Heart left ventricle (tissue), 11 donors: ENCODE results near the gene PLCB2. TPM values are rescaled to one million over a fixed set of nuclear protein-coding genes. Genes with fewer than 3 reads are reported as not detected.

Experiments used
- polyA plus RNA-seq, 2 donors: library from polyadenylated mRNA; stranded (reverse); fragments of 200-250 nt; gene quantifications; one replicate each; pipeline ENCODE4 v1.2.3, GENCODE V29; 2013
- total RNA-seq, 9 donors: library from RNA; depleted of rRNA in 2 of 9; stranded (reverse); fragments of >200 nt in 2 of 9; fragmentation: NEBNext Ultra II Directional in 3 of 9; extraction: Animal tissue kit (Norgen Biotek cat#: 25700) in 3 of 9; gene quantifications; one replicate each; pipeline versions ENCODE4 v1.1.0 to v1.2.4, GENCODE V29; 2016 to 2023
- donor health status: ischemic (EF 13 %, LVEDD 7.1; RV severe dilation, severe dysfunction).
- donor health status: healthy with polysubstance abuse.
- donor health status: DM: no; HTN: yes; CAD: no.
- donor health status: DM: no; HTN: no; CAD: no.
- donor health status: ischemic (EF 25% LVEDD 5.7; RV mildly dilated, moderate dysfunction).
- donor health status: healthy.
- donor health status: DM: yes; HTN: yes; CAD: no.
- donor health status: PGD.
- donor health status: nonischemic (EF 23%, LVEDD 6.1; RV moderate dilation, normal function).

PLCB2 gene
- total and polyA plus RNA-seq, 11 donors: 1.6 to 46.2 (median 4.8) TPM

Other genes starting within 250 kb of the PLCB2 start
- 10 to 100 TPM in 2 of 9 donors, 1 to 10 TPM in 7; 1.2 to 12.9 (median 3.5) TPM for gene BMF, start 199.1 kb downstream of the PLCB2 start, total RNA-seq
- 1 to 10 TPM; 2.5 to 2.9 TPM for gene BMF, start 199.1 kb downstream of the PLCB2 start, polyA plus RNA-seq
- gene BUB1B, start 146.9 kb downstream of the PLCB2 start, total RNA-seq: 1 to 10 TPM in 4 of 9 donors, under 1 TPM in 4, not detected in 1; 0.46 to 6.4 (median 1.2) TPM
- gene BUB1B, start 146.9 kb downstream of the PLCB2 start, polyA plus RNA-seq: under 1 TPM; 0.11 to 0.14 TPM
- 10 to 100 TPM in 2 of 9 donors, 1 to 10 TPM in 7; 5.0 to 17.4 (median 8.0) TPM for gene PAK6, start 68.9 kb downstream of the PLCB2 start, total RNA-seq
- 1 to 10 TPM in 1 of 2 donors, under 1 TPM in 1; 0.93 to 3.8 TPM for gene PAK6, start 68.9 kb downstream of the PLCB2 start, polyA plus RNA-seq
- under 1 TPM in 5 of 9 donors, not detected in 4; 0.27 to 0.57 (median 0.45) TPM for gene ANKRD63, start 24.9 kb downstream of the PLCB2 start, total RNA-seq
- not detected for gene ANKRD63, start 24.9 kb downstream of the PLCB2 start, polyA plus RNA-seq
- 10 to 100 TPM; 28.6 to 92.7 (median 40.1) TPM for gene INAFM2, start 15.8 kb upstream of the PLCB2 start, total RNA-seq
- gene INAFM2, start 15.8 kb upstream of the PLCB2 start, polyA plus RNA-seq: 10 to 100 TPM; 27.9 to 34.8 TPM
- 100 to 1,000 TPM in 7 of 9 donors, 10 to 100 TPM in 2; 54.1 to 165 (median 119) TPM for gene CCDC9B, start 33.0 kb upstream of the PLCB2 start, total RNA-seq
- gene CCDC9B, start 33.0 kb upstream of the PLCB2 start, polyA plus RNA-seq: 100 to 1,000 TPM in 1 of 2 donors, 10 to 100 TPM in 1; 38.0 to 121 TPM
- not detected for gene PHGR1, start 43.1 kb upstream of the PLCB2 start, total RNA-seq
- gene PHGR1, start 43.1 kb upstream of the PLCB2 start, polyA plus RNA-seq: 1 to 10 TPM in 1 of 2 donors, under 1 TPM in 1; 0.71 to 1.4 TPM
- 1 to 10 TPM in 2 of 9 donors, under 1 TPM in 7; 0.13 to 1.1 (median 0.40) TPM for gene DISP2, start 50.3 kb upstream of the PLCB2 start, total RNA-seq
- 1 to 10 TPM in 1 of 2 donors, under 1 TPM in 1; 0.10 to 1.8 TPM for gene DISP2, start 50.3 kb upstream of the PLCB2 start, polyA plus RNA-seq
- gene KNSTRN, start 74.8 kb upstream of the PLCB2 start, total RNA-seq: 10 to 100 TPM in 4 of 9 donors, 1 to 10 TPM in 5; 8.9 to 20.1 (median 9.9) TPM
- gene KNSTRN, start 74.8 kb upstream of the PLCB2 start, polyA plus RNA-seq: 10 to 100 TPM in 1 of 2 donors, 1 to 10 TPM in 1; 8.0 to 16.7 TPM
- 100 to 1,000 TPM in 4 of 9 donors, 10 to 100 TPM in 5; 72.1 to 130 (median 99.8) TPM for gene IVD, start 97.9 kb upstream of the PLCB2 start, total RNA-seq
- gene IVD, start 97.9 kb upstream of the PLCB2 start, polyA plus RNA-seq: 10 to 100 TPM; 52.9 to 56.2 TPM
- gene BAHD1, start 133.0 kb upstream of the PLCB2 start, total RNA-seq: 10 to 100 TPM; 12.8 to 28.4 (median 16.1) TPM
- gene BAHD1, start 133.0 kb upstream of the PLCB2 start, polyA plus RNA-seq: 10 to 100 TPM in 1 of 2 donors, 1 to 10 TPM in 1; 7.8 to 17.3 TPM
- 10 to 100 TPM in 3 of 9 donors, 1 to 10 TPM in 6; 6.4 to 10.8 (median 8.6) TPM for gene CHST14, start 163.0 kb upstream of the PLCB2 start, total RNA-seq
- 1 to 10 TPM; 6.0 to 6.2 TPM for gene CHST14, start 163.0 kb upstream of the PLCB2 start, polyA plus RNA-seq